Astrocyte (in vitro differentiated cells and primary cell): Measurements from ENCODE around the gene SDSL. TPM values are rescaled to one million over a fixed set of nuclear protein-coding genes. Genes with fewer than 3 reads are reported as not detected.

Experiments
- DNase-seq: peaks from one replicate; pipeline ENCODE4 v3.0.0-alpha.2; 2010; ENCODE audit warnings: low read depth
- FAIRE-seq: peaks from 2 replicates; lab custom pipeline; 2011; peaks lifted over from hg19 to GRCh38; lab: Jason Lieb, UNC
- H2AFZ ChIP-seq: 2 replicates; pipeline ENCODE4 v1.6.0; 2012; ENCODE audit warnings: low read depth, low read length, inconsistent platforms
- H3K27ac ChIP-seq: 2 replicates; pipeline ENCODE4 v1.5.1; 2011; ENCODE audit warnings: low read depth, low read length, inconsistent platforms
- H3K27me3 ChIP-seq: 2 replicates; pipeline ENCODE4 v1.6.0; 2011; ENCODE audit warnings: low read length, inconsistent platforms; ENCODE audit not compliant: insufficient read depth
- H3K36me3 ChIP-seq: 2 replicates; pipeline ENCODE4 v1.5.1; 2011; ENCODE audit warnings: low read length, inconsistent platforms; ENCODE audit not compliant: insufficient read depth
- H3K4me1 ChIP-seq: 2 replicates; pipeline ENCODE4 v1.5.1; 2011; ENCODE audit warnings: low read length, inconsistent platforms; ENCODE audit not compliant: insufficient read depth
- H3K4me2 ChIP-seq: 2 replicates; pipeline ENCODE4 v1.6.0; 2012; ENCODE audit warnings: low read length, inconsistent platforms
- H3K4me3 ChIP-seq: 2 replicates; pipeline ENCODE4 v1.5.1; 2011; ENCODE audit warnings: low read depth, mild to moderate bottlenecking, low read length, inconsistent platforms; ENCODE audit not compliant: insufficient read depth
- H3K79me2 ChIP-seq: 2 replicates; pipeline ENCODE4 v1.6.0; 2012; ENCODE audit warnings: mild to moderate bottlenecking, low read length, inconsistent platforms; ENCODE audit not compliant: insufficient read depth
- H3K9ac ChIP-seq: 2 replicates; pipeline ENCODE4 v1.6.0; 2012; ENCODE audit warnings: mild to moderate bottlenecking, low read length, inconsistent platforms
- H3K9me3 ChIP-seq: 2 replicates; pipeline ENCODE4 v1.5.1; 2012; ENCODE audit warnings: low read depth, mild to moderate bottlenecking, low read length, inconsistent platforms; ENCODE audit not compliant: insufficient read depth
- H4K20me1 ChIP-seq: 2 replicates; pipeline ENCODE4 v1.6.0; 2012; ENCODE audit warnings: low read length, inconsistent platforms; ENCODE audit not compliant: insufficient read depth
- H3K27ac Mint-ChIP-seq: one replicate; pipeline ENCODE4 v1.8.0; 2021; ENCODE audit warnings: mild to moderate bottlenecking, mixed read lengths; ENCODE audit not compliant: unreplicated experiment
- H3K27me3 Mint-ChIP-seq: one replicate; pipeline ENCODE4 v1.8.0; 2021; ENCODE audit warnings: low read depth, mixed read lengths; ENCODE audit not compliant: unreplicated experiment
- H3K36me3 Mint-ChIP-seq: one replicate; pipeline ENCODE4 v1.8.0; 2021; ENCODE audit warnings: low read depth, mixed read lengths; ENCODE audit not compliant: unreplicated experiment
- H3K4me1 Mint-ChIP-seq: one replicate; pipeline ENCODE4 v1.8.0; 2021; ENCODE audit warnings: low read depth, mixed read lengths; ENCODE audit not compliant: unreplicated experiment
- H3K4me3 Mint-ChIP-seq: one replicate; pipeline ENCODE4 v1.8.0; 2021; ENCODE audit warnings: mild to moderate bottlenecking, moderate library complexity, mixed read lengths; ENCODE audit not compliant: unreplicated experiment
- H3K9me3 Mint-ChIP-seq: one replicate; pipeline ENCODE4 v1.8.0; 2021; ENCODE audit warnings: mild to moderate bottlenecking, mixed read lengths; ENCODE audit not compliant: unreplicated experiment
- CTCF ChIP-seq: IDR thresholded peaks from 2 replicates; pipeline ENCODE4 v1.5.1; 2011; ENCODE audit warnings: low read depth, mild to moderate bottlenecking, inconsistent platforms, low read length, moderate library complexity; ENCODE audit not compliant: insufficient read depth
- EZH2 ChIP-seq: IDR thresholded peaks from 2 replicates; pipeline ENCODE4 v1.6.1; 2012; ENCODE audit warnings: mild to moderate bottlenecking, low read length, inconsistent platforms; ENCODE audit not compliant: insufficient read depth
- total RNA-seq: library from RNA; stranded (reverse); gene quantifications from 2 replicates; pipeline ENCODE4 v1.2.1, GENCODE V29; 2021

The SDSL gene
- total RNA-seq, 1 donor from 2014 or later: 9.5 TPM

DNA sequence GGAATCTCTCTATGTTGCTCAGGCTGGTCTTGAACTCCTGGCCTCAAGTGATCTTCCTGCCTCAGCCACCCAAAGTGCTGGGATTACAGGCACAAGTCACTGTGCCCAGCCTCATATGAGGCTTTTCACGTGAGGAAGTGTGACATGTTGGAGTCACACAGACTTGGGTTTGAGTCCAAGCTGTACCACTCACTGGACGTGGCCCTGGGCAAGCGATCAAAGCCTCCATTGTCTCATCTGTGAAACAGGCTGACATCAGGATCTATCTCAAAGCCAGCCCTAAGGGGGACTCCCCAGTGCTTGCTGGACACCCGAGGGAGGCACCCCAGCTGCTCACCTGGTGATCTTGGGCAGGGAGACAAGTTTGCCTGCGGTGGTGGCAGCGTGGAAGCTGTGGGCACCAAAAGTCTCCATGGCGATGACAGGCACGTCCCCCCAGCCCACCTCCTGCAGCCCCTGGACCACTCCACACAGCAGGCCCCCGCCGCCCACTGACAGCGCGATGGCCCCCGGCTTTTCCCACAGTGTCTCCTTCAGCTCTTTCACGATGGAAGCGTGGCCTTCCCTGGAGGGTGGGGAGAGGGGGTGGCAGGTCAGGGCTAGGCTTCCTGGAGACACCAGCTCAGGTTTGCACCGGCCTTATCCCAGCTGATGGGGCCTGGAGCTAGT, 25.2 kb upstream of the SDSL start:
- no peak for FAIRE-seq
- Histone ChIP-seq H3K79me2 (no peaks in the 10 kb centered on the region), H3K27ac (no peak overlapping the region), H3K27me3 (peaks cover 4% of the 10 kb centered on the region), H3K4me2 (no peak overlapping the region), H2AFZ (no peak overlapping the region), H3K9me3 (no peaks in the 10 kb centered on the region), H4K20me1 (no peaks in the 10 kb centered on the region), H3K4me3 (no peak overlapping the region), H3K9ac (no peak overlapping the region), H3K4me1 (no peaks in the 10 kb centered on the region), H3K36me3 (peaks cover under 1% of the 10 kb centered on the region)
- TF ChIP-seq CTCF (no peak), EZH2 (no peak)
- no peak for DNase-seq
- peaks cover 4% of the 10 kb centered on the region for H3K36me3 Mint-ChIP-seq
- no peaks in the 10 kb centered on the region for H3K4me1 Mint-ChIP-seq
- H3K4me3 Mint-ChIP-seq: no peak overlapping the region
- H3K27ac Mint-ChIP-seq: no peak overlapping the region
- H3K9me3 Mint-ChIP-seq: no peaks in the 10 kb centered on the region
- peaks cover 20% of the 10 kb centered on the region for H3K27me3 Mint-ChIP-seq

DNA sequence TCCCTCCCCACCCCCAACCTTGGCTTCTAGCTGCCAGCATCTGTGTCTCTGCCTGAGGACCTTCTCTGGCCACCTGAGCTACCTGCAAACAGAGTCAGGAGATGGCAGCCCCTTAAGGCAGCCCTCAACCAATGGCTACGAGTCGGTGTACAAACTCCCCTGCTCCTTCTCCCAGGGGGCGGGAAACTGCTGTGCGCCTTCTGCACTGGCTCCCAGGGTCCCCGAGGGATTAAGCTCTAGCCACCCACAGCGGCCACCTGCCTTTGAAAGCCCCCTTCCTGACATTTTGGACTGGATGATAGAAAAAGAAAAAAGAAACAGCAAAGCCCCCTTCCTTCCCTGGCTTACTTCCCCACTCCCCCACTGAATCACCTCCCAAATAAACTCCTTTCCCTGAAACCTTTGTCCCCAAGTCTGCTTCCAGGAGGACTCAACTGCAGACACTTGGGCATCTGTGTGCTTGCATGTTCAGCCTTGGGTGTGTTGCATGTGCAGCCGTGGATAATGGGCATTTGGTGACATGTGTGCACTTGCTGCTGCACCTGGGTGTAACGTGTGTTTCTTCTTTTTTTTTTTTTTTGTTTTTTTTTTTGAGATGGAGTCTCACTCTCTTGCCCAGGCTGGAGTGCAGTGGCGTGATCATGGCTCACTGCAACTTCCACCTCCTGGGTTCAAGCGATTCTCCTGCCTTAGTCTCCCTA, 24.5 kb upstream of the SDSL start:
- DNase-seq: no peak
- no peak overlapping the region for H3K4me2 ChIP-seq
- no peak overlapping the region for H2AFZ ChIP-seq
- no peaks in the 10 kb centered on the region for H4K20me1 ChIP-seq
- Mint-ChIP-seq H3K36me3 (peaks cover 4% of the 10 kb centered on the region), H3K4me1 (no peaks in the 10 kb centered on the region), H3K9me3 (no peaks in the 10 kb centered on the region), H3K4me3 (no peak overlapping the region), H3K27ac (no peak overlapping the region), H3K27me3 (peaks cover 20% of the 10 kb centered on the region)
- TF ChIP-seq EZH2 (no peak), CTCF (no peak)
- no peaks in the 10 kb centered on the region for H3K79me2 ChIP-seq
- no peak for FAIRE-seq
- no peaks in the 10 kb centered on the region for H3K36me3 ChIP-seq
- no peak overlapping the region for H3K4me3 ChIP-seq
- H3K27ac ChIP-seq: no peak overlapping the region
- H3K9me3 ChIP-seq: no peaks in the 10 kb centered on the region
- H3K9ac ChIP-seq: no peak overlapping the region
- H3K27me3 ChIP-seq: peaks cover 4% of the 10 kb centered on the region
- no peaks in the 10 kb centered on the region for H3K4me1 ChIP-seq
